ENCODE measurements around the gene CCDC201. TPM values are rescaled to one million over a fixed set of nuclear protein-coding genes. Genes with fewer than 3 reads are reported as not detected.

Gene CCDC201
- total RNA-seq, 1 experiment from 2014 or later: not detected

- no peaks in the 10 kb centered on the region for H3K4me1 ChIP-seq (replicated peaks)
- no peaks in the 10 kb centered on the region for H3K9me3 ChIP-seq (replicated peaks)
- no peak for DNase-seq (ENCODE audit: low read depth in 1 of 2, low spot score in 2 of 2)
- H3K27me3 ChIP-seq (replicated peaks): no peaks in the 10 kb centered on the region
- peaks cover 9% of the 10 kb centered on the region for H3K36me3 ChIP-seq
- no peak overlapping the region for H3K4me3 ChIP-seq
- no peak overlapping the region for H3K27ac ChIP-seq
Observed at GRCh38 chr7:45910855-45911254, 38.0 kb upstream of the CCDC201 start.

GRCh38 chr7:45909561-45909960 is 36.7 kb upstream of the CCDC201 start:
- no peak overlapping the region for H3K4me3 ChIP-seq
- H3K36me3 ChIP-seq: peaks cover 7% of the 10 kb centered on the region
- no peaks in the 10 kb centered on the region for H3K27me3 ChIP-seq (replicated peaks)
- H3K27ac ChIP-seq: no peak overlapping the region
- no peaks in the 10 kb centered on the region for H3K9me3 ChIP-seq (replicated peaks)
- H3K4me1 ChIP-seq (replicated peaks): no peaks in the 10 kb centered on the region
- DNase-seq (ENCODE audit: low read depth in 1 of 2, low spot score in 2 of 2): no peak

- no peak overlapping the region for H3K4me3 ChIP-seq
- no peak for DNase-seq (ENCODE audit: low read depth in 1 of 2, low spot score in 2 of 2)
- H3K27me3 ChIP-seq (replicated peaks): no peaks in the 10 kb centered on the region
- H3K4me1 ChIP-seq (replicated peaks): no peaks in the 10 kb centered on the region
- no peak overlapping the region for H3K27ac ChIP-seq
- no peaks in the 10 kb centered on the region for H3K9me3 ChIP-seq (replicated peaks)
- no peaks in the 10 kb centered on the region for H3K36me3 ChIP-seq
Observed at GRCh38 chr7:45902820-45903219, 29.9 kb upstream of the CCDC201 start.

- H3K27me3 ChIP-seq (replicated peaks): no peaks in the 10 kb centered on the region
- no peaks in the 10 kb centered on the region for H3K4me1 ChIP-seq (replicated peaks)
- H3K9me3 ChIP-seq (replicated peaks): no peaks in the 10 kb centered on the region
- H3K36me3 ChIP-seq: no peaks in the 10 kb centered on the region
- no peak for DNase-seq (ENCODE audit: low read depth in 1 of 2, low spot score in 2 of 2)
- no peak overlapping the region for H3K27ac ChIP-seq
- H3K4me3 ChIP-seq: no peak overlapping the region
Observed at GRCh38 chr7:45901566-45901965, 28.7 kb upstream of the CCDC201 start.

- DNase-seq (ENCODE audit: low read depth in 1 of 2, low spot score in 2 of 2): no peak
- H3K27me3 ChIP-seq (replicated peaks): no peaks in the 10 kb centered on the region
- H3K36me3 ChIP-seq: no peaks in the 10 kb centered on the region
- no peaks in the 10 kb centered on the region for H3K4me1 ChIP-seq (replicated peaks)
- no peaks in the 10 kb centered on the region for H3K9me3 ChIP-seq (replicated peaks)
- H3K27ac ChIP-seq: no peak overlapping the region
- H3K4me3 ChIP-seq: no peak overlapping the region
Observed at GRCh38 chr7:45898222-45898621, 25.3 kb upstream of the CCDC201 start.

- Histone ChIP-seq H3K36me3 (no peaks in the 10 kb centered on the region), H3K4me1 (replicated peaks) (no peaks in the 10 kb centered on the region), H3K27ac (no peak overlapping the region), H3K4me3 (no peak overlapping the region), H3K9me3 (replicated peaks) (no peaks in the 10 kb centered on the region), H3K27me3 (replicated peaks) (no peaks in the 10 kb centered on the region)
- peak in 1 of 2 experiments; percentile 38 for DNase-seq (ENCODE audit: low read depth in 1 of 2, low spot score in 2 of 2)
Observed at GRCh38 chr7:45897042-45897690, 24.3 kb upstream of the CCDC201 start.

- Histone ChIP-seq H3K27me3 (replicated peaks) (peaks cover under 1% of the 10 kb centered on the region; the same call in 1 of the 2 replicates), H3K36me3 (no peaks in the 10 kb centered on the region), H3K27ac (no peak overlapping the region), H3K4me1 (replicated peaks) (no peaks in the 10 kb centered on the region), H3K9me3 (replicated peaks) (no peaks in the 10 kb centered on the region), H3K4me3 (no peak overlapping the region)
- DNase-seq (ENCODE audit: low read depth in 1 of 2, low spot score in 2 of 2): no peak
Observed at GRCh38 chr7:45894665-45895062, 21.8 kb upstream of the CCDC201 start.

GRCh38 chr7:45893996-45894664 is 21.2 kb upstream of the CCDC201 start:
- Histone ChIP-seq H3K27me3 (replicated peaks) (peaks cover 6% of the 10 kb centered on the region; the same call in 1 of the 2 replicates), H3K27ac (no peak overlapping the region), H3K9me3 (replicated peaks) (no peaks in the 10 kb centered on the region), H3K4me3 (no peak overlapping the region), H3K4me1 (replicated peaks) (no peaks in the 10 kb centered on the region), H3K36me3 (no peaks in the 10 kb centered on the region)
- no peak for DNase-seq (ENCODE audit: low read depth in 1 of 2, low spot score in 2 of 2)

GRCh38 chr7:45893374-45893995 is 20.6 kb upstream of the CCDC201 start:
- Histone ChIP-seq H3K4me1 (replicated peaks) (peaks cover 2% of the 10 kb centered on the region), H3K27me3 (replicated peaks) (peaks cover 9% of the 10 kb centered on the region), H3K27ac (no peak overlapping the region), H3K4me3 (no peak overlapping the region), H3K9me3 (replicated peaks) (no peaks in the 10 kb centered on the region), H3K36me3 (no peaks in the 10 kb centered on the region)
- no peak for DNase-seq (ENCODE audit: low read depth in 1 of 2, low spot score in 2 of 2)

GRCh38 chr7:45892407-45893035 is 19.6 kb upstream of the CCDC201 start:
- Histone ChIP-seq H3K4me3 (no peak overlapping the region), H3K4me1 (replicated peaks) (peaks cover 4% of the 10 kb centered on the region), H3K27me3 (replicated peaks) (peaks cover 13% of the 10 kb centered on the region), H3K36me3 (no peaks in the 10 kb centered on the region), H3K9me3 (replicated peaks) (no peaks in the 10 kb centered on the region), H3K27ac (no peak overlapping the region)
- no peak for DNase-seq (ENCODE audit: low read depth in 1 of 2, low spot score in 2 of 2)

GRCh38 chr7:45891462-45892402 is 18.9 kb upstream of the CCDC201 start:
- Histone ChIP-seq H3K27ac (no peak overlapping the region), H3K4me3 (no peak overlapping the region), H3K36me3 (no peaks in the 10 kb centered on the region), H3K27me3 (replicated peaks) (peaks cover 13% of the 10 kb centered on the region), H3K4me1 (replicated peaks) (peaks cover 5% of the 10 kb centered on the region), H3K9me3 (replicated peaks) (no peaks in the 10 kb centered on the region)
- DNase-seq (ENCODE audit: low read depth in 1 of 2, low spot score in 2 of 2): no peak

GRCh38 chr7:45890902-45891461 is 18.1 kb upstream of the CCDC201 start:
- no peak overlapping the region for H3K4me3 ChIP-seq
- H3K27ac ChIP-seq: no peak overlapping the region
- DNase-seq (ENCODE audit: low read depth in 1 of 2, low spot score in 2 of 2): peak in 1 of 2 experiments; percentile 43
- no peaks in the 10 kb centered on the region for H3K9me3 ChIP-seq (replicated peaks)
- peaks cover 13% of the 10 kb centered on the region for H3K4me1 ChIP-seq (replicated peaks)
- H3K27me3 ChIP-seq (replicated peaks): peaks cover 13% of the 10 kb centered on the region
- H3K36me3 ChIP-seq: no peaks in the 10 kb centered on the region

Data from SJSA1 (cell line).